ENCODE results near the gene C15orf40.

DNA sequence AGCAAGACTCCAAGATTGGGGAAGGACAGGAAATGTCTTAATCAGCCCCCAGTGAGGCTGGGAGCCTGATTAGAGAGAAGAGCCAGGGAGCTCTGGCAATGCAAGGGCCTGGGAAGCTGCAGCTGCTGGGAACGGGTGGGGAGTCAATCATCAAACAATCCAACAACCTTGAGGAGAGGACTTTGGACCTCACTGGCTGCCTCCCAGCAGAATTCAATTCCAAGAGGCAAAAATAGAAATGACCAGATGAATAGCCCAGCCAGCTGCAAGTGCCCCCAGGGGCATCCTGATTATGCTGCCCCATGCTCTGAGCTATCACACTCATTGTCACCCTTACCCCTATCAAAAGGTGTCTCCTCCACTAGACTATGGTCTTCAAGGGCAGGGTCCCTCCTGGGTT, 52.8 kb downstream of the C15orf40 start:
- no peak for TF ChIP-seq POLR2A (IDR thresholded peaks at IDR 0.05)
- TF ChIP-seq, protein P1, sequence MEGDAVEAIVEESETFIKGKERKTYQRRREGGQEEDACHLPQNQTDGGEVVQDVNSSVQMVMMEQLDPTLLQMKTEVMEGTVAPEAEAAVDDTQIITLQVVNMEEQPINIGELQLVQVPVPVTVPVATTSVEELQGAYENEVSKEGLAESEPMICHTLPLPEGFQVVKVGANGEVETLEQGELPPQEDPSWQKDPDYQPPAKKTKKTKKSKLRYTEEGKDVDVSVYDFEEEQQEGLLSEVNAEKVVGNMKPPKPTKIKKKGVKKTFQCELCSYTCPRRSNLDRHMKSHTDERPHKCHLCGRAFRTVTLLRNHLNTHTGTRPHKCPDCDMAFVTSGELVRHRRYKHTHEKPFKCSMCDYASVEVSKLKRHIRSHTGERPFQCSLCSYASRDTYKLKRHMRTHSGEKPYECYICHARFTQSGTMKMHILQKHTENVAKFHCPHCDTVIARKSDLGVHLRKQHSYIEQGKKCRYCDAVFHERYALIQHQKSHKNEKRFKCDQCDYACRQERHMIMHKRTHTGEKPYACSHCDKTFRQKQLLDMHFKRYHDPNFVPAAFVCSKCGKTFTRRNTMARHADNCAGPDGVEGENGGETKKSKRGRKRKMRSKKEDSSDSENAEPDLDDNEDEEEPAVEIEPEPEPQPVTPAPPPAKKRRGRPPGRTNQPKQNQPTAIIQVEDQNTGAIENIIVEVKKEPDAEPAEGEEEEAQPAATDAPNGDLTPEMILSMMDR (IDR thresholded peaks at IDR 0.05 in 4 of 5, conservative IDR thresholded peaks at IDR 0.05 in 1 of 5) = no peak
